Transverse colon (tissue), 3 donors: ENCODE data around the gene KRT72.

Experiments used
- EP300 ChIP-seq: sonication (generic); formaldehyde crosslinking; IDR thresholded peaks from one replicate; pipeline ENCODE4 v1.6.1; 2017; ENCODE audit warnings: antibody characterized with exemption, low read depth
- POLR2A ChIP-seq: fragments of 450-650 bp; IDR thresholded peaks from one replicate; pipeline ENCODE4 v1.6.1; 2016; ENCODE audit warnings: antibody characterized with exemption, mild to moderate bottlenecking, moderate library complexity
- TF ChIP-seq, protein P1 (sequence below), 5 experiments: fragments of 200-600 bp in 3 of 5; fragments of 450-650 bp in 2 of 5; sonication (generic) in 3 of 5; IDR thresholded peaks; 1 replicate in 2 of 5; 2 replicates in 3 of 5; pipeline ENCODE4 v1.5.1; 2016 to 2017; ENCODE audit warnings: antibody characterized with exemption in 5 of 5, inconsistent platforms in 3 of 5, mild to moderate bottlenecking in 2 of 5, moderate library complexity in 1 of 5

DNA sequence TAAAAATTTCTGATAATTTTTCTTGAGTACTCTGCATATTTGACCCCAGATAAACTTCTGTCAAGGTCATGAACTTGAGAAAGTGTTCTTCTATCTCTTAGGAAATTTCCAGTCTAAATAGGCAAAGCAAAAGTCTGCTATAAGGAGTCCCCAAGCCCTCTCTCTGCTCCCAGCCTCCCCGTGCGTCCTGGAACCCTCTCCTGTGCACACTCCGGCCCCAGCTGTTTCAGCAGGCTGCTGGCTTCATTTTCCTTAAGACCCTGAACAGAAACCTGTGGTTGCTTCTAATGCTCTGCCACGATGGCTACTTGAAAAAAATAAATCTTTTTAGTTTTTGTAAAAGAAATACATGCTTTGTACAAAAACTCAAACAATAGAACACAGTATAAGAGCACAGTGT is 36.0 kb upstream of the KRT72 start:
- TF ChIP-seq POLR2A = no peak
- TF ChIP-seq, protein P1, sequence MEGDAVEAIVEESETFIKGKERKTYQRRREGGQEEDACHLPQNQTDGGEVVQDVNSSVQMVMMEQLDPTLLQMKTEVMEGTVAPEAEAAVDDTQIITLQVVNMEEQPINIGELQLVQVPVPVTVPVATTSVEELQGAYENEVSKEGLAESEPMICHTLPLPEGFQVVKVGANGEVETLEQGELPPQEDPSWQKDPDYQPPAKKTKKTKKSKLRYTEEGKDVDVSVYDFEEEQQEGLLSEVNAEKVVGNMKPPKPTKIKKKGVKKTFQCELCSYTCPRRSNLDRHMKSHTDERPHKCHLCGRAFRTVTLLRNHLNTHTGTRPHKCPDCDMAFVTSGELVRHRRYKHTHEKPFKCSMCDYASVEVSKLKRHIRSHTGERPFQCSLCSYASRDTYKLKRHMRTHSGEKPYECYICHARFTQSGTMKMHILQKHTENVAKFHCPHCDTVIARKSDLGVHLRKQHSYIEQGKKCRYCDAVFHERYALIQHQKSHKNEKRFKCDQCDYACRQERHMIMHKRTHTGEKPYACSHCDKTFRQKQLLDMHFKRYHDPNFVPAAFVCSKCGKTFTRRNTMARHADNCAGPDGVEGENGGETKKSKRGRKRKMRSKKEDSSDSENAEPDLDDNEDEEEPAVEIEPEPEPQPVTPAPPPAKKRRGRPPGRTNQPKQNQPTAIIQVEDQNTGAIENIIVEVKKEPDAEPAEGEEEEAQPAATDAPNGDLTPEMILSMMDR (IDR thresholded peaks at IDR 0.05) = no peak
- TF ChIP-seq EP300 = no peak
